ENCODE results near the gene CSNK1D. TPM values are rescaled to one million over a fixed set of nuclear protein-coding genes. Genes with fewer than 3 reads are reported as not detected.

CSNK1D gene
- total RNA-seq, 1 donor from 2014 or later, result 41.5 TPM

GRCh38 chr17:82242698-82242976 lies 30.9 kb downstream of the CSNK1D start:
- Mint-ChIP-seq H3K4me1 (peaks cover 9% of the 10 kb centered on the region), H3K36me3 (peaks cover 15% of the 10 kb centered on the region), H3K27me3 (ENCODE audit: insufficient read depth, low read depth) (peaks cover 5% of the 10 kb centered on the region), H3K27ac (no peak overlapping the region), H3K9me3 (no peaks in the 10 kb centered on the region), H3K4me3 (no peak overlapping the region)
- H3K36me3 ChIP-seq, result no peaks in the 10 kb centered on the region
- peaks cover 19% of the 10 kb centered on the region for H3F3A ChIP-seq (ENCODE audit: low read depth)
- peaks cover 27% of the 10 kb centered on the region for H3K79me2 ChIP-seq (ENCODE audit: low read depth)
- peaks cover 4% of the 10 kb centered on the region for H3K4me1 ChIP-seq
- no peak for DNase-seq (ENCODE audit: low spot score)
- no peaks in the 10 kb centered on the region for H3K27me3 ChIP-seq
- no peak overlapping the region for H3K4me3 ChIP-seq
- H3K4me2 ChIP-seq, result no peak overlapping the region
- H4K20me1 ChIP-seq (ENCODE audit: low read depth), result peaks cover 97% of the 10 kb centered on the region
- H3K9me3 ChIP-seq (ENCODE audit: low read depth), result no peaks in the 10 kb centered on the region
- TF ChIP-seq EZH2phosphoT487 (IDR thresholded peaks at IDR 0.05), result no peak
- no peak for TF ChIP-seq CTCF (IDR thresholded peaks at IDR 0.05)
- TF ChIP-seq EZH2 (IDR thresholded peaks at IDR 0.05), result no peak
- no peak overlapping the region for H2AFZ ChIP-seq (replicated peaks)
- peak overlapping the region; percentile 20 for H3K27ac ChIP-seq
- no peak overlapping the region for H3K9ac ChIP-seq

- Histone ChIP-seq H3K9me3 (ENCODE audit: low read depth) (no peaks in the 10 kb centered on the region), H3K4me1 (peaks cover 4% of the 10 kb centered on the region), H3K4me3 (no peak overlapping the region), H3K4me2 (no peak overlapping the region), H3K36me3 (no peaks in the 10 kb centered on the region), H3K27me3 (no peaks in the 10 kb centered on the region), H3K79me2 (ENCODE audit: low read depth) (peaks cover 25% of the 10 kb centered on the region), H3K27ac (peak overlapping the region; percentile 20), H2AFZ (replicated peaks) (no peak overlapping the region), H3K9ac (no peak overlapping the region), H3F3A (ENCODE audit: low read depth) (peaks cover 19% of the 10 kb centered on the region), H4K20me1 (ENCODE audit: low read depth) (peaks cover 97% of the 10 kb centered on the region)
- H3K36me3 Mint-ChIP-seq, result peaks cover 15% of the 10 kb centered on the region
- H3K4me1 Mint-ChIP-seq, result peaks cover 9% of the 10 kb centered on the region
- no peak for TF ChIP-seq EZH2 (IDR thresholded peaks at IDR 0.05)
- TF ChIP-seq EZH2phosphoT487 (IDR thresholded peaks at IDR 0.05), result no peak
- TF ChIP-seq CTCF (IDR thresholded peaks at IDR 0.05), result no peak
- H3K27me3 Mint-ChIP-seq (ENCODE audit: insufficient read depth, low read depth), result peaks cover 5% of the 10 kb centered on the region
- DNase-seq (ENCODE audit: low spot score), result no peak
- H3K9me3 Mint-ChIP-seq, result no peaks in the 10 kb centered on the region
- no peak overlapping the region for H3K27ac Mint-ChIP-seq
- no peak overlapping the region for H3K4me3 Mint-ChIP-seq
Observed at GRCh38 chr17:82241926-82242697, 31.4 kb downstream of the CSNK1D start.

- Histone ChIP-seq H3K9ac (no peak overlapping the region), H3K36me3 (no peaks in the 10 kb centered on the region), H2AFZ (replicated peaks) (no peak overlapping the region), H3K4me2 (no peak overlapping the region), H3K79me2 (ENCODE audit: low read depth) (peaks cover 25% of the 10 kb centered on the region), H3K9me3 (ENCODE audit: low read depth) (no peaks in the 10 kb centered on the region), H4K20me1 (ENCODE audit: low read depth) (peaks cover 97% of the 10 kb centered on the region), H3K4me1 (peaks cover 7% of the 10 kb centered on the region), H3K27ac (peak overlapping the region; percentile 50), H3K27me3 (no peaks in the 10 kb centered on the region), H3K4me3 (no peak overlapping the region), H3F3A (ENCODE audit: low read depth) (peaks cover 19% of the 10 kb centered on the region)
- Mint-ChIP-seq H3K36me3 (peaks cover 15% of the 10 kb centered on the region), H3K4me3 (no peak overlapping the region), H3K9me3 (no peaks in the 10 kb centered on the region), H3K4me1 (peaks cover 9% of the 10 kb centered on the region), H3K27ac (no peak overlapping the region), H3K27me3 (ENCODE audit: insufficient read depth, low read depth) (peaks cover 7% of the 10 kb centered on the region)
- DNase-seq (ENCODE audit: low spot score), result no peak
- no peak for TF ChIP-seq EZH2 (IDR thresholded peaks at IDR 0.05)
- no peak for TF ChIP-seq EZH2phosphoT487 (IDR thresholded peaks at IDR 0.05)
- no peak for TF ChIP-seq CTCF (IDR thresholded peaks at IDR 0.05)
Observed at GRCh38 chr17:82241183-82241925, 32.1 kb downstream of the CSNK1D start.
